GM19438 (cell line): ENCODE data around the gene ZNF502.
"Not testable (repeated sequence)": the region's sequence is repeated elsewhere in the genome, so short reads cannot be mapped to it uniquely, and the experiment has no call there.

Source experiments
- ATAC-seq: cut with Tn5 transposase; IDR thresholded peaks from one replicate; pipeline ENCODE4 v1.9.1; 2021; ENCODE audit warnings: low read depth; ENCODE audit not compliant: unreplicated experiment

The ZNF502 gene

GRCh38 chr3:44712455-44713075, at the start of gene ZNF502:
Gene ZNF502 (plus strand): TSS chr3:44712660. CDS start chr3:44720262, 7,602 bp downstream.
- ATAC-seq = no peak

- ATAC-seq = no peak
Measured at GRCh38 chr3:44665173-44665572, 47.3 kb upstream of the ZNF502 start.

GRCh38 chr3:44666346-44666745, 46.1 kb upstream of the ZNF502 start:
- no peak for ATAC-seq

DNA sequence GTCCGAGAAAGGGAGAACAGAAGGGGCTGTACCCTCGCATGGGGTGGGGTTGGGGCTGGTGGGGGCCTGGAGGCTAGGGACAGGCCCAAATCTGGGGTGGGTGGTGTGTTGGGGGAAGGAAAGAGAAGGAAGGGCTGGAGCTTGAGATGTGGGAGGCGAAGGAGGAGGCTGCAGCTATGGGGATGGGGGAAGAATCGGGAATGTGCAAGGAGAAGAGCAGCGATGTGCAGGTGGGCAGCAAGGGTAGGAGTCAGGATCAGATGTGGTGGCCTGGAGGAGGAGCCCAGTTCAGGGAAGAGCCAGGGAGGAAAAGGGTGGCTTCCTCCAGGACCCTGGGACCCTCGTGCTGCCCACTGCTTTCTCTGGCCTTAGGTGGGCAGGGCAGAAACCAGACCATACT, 42.7 kb upstream of the ZNF502 start:
- no peak for ATAC-seq

- not testable (repeated sequence) for ATAC-seq
Measured at GRCh38 chr3:44673466-44673865, 39.0 kb upstream of the ZNF502 start.

- no peak for ATAC-seq
Measured at GRCh38 chr3:44674211-44674610, 38.2 kb upstream of the ZNF502 start.

- peak; percentile 89 for ATAC-seq
Measured at GRCh38 chr3:44678480-44679116, 33.9 kb upstream of the ZNF502 start.

GRCh38 chr3:44680921-44681455, 31.5 kb upstream of the ZNF502 start:
- no peak for ATAC-seq

DNA sequence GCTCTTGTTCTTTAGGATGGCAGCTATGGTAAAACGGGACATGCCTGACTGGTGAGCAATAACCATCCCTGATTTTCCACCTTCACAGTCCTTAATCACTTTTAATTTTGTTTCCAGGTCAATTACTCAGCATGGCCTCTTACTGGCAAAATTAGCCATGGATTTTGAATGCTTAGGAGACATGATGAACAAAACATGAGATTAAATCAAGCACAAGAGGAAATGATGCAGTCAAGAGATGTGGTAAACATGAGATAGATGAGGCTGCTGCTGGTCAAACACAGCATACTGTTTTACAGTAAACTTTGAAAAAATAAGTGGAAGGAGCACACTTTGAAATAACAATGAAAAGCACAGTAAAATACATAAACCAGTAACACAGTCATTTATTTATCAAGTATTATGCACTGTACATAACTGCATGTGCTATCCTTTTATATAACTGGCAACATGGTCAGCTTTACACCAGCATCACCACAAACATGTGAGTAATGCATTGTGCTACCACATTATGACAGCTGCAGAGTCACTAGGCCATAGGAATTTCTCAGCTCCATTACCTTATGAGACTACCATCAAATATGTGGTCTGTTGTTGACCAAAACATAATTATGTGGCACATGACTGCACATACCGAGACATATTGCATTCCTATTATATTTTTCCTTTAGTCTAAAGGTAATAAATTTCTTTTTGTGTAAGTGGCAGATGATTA, 30.1 kb upstream of the ZNF502 start:
- ATAC-seq = no peak

DNA sequence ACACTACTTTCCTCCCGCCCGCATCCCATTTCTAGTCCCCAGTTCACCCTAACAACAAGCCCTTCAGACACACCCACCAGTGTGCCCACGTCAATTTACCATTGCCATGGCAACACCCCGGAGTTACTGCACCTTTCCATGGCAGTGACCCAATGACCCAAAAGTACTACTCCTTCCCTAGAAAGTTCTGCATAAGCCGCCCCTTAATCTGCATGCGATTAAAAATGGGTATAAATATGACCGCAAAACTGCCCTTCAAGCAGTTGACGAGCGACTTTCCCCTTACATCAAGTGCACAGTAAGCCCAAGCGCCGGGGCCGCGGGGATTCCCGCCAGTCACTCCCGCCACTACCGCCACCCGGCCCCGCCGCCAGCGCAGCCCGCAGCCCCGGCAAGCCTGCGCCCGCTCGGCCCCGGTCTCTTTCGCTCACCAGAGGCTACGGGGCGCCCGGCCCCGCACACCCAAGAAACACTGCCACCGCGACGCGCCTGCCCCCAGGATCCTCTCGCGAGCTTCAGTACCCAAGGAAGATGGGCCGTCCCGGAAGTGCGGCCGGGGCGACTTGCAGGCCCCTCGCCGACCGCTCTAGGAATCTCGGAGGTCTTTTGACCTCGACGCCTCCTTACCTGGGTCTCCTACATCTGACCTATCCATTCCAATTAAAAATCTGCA, 27.2 kb upstream of the ZNF502 start:
- peak; percentile 80 for ATAC-seq

- no peak for ATAC-seq
Measured at GRCh38 chr3:44687898-44688297, 24.6 kb upstream of the ZNF502 start.

GRCh38 chr3:44721231-44722102, 9.0 kb downstream of the ZNF502 start:
- ATAC-seq = no peak

DNA sequence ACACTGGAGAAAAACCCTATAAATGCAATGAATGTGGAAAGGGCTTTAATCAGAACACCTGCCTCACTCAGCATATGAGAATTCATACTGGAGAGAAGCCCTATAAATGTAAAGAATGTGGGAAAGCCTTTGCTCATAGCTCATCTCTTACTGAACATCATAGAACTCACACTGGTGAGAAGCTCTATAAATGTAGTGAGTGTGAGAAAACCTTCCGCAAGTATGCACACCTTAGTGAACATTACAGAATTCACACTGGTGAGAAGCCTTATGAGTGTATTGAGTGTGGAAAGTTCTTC, 9.6 kb downstream of the ZNF502 start:
- ATAC-seq = no peak

DNA sequence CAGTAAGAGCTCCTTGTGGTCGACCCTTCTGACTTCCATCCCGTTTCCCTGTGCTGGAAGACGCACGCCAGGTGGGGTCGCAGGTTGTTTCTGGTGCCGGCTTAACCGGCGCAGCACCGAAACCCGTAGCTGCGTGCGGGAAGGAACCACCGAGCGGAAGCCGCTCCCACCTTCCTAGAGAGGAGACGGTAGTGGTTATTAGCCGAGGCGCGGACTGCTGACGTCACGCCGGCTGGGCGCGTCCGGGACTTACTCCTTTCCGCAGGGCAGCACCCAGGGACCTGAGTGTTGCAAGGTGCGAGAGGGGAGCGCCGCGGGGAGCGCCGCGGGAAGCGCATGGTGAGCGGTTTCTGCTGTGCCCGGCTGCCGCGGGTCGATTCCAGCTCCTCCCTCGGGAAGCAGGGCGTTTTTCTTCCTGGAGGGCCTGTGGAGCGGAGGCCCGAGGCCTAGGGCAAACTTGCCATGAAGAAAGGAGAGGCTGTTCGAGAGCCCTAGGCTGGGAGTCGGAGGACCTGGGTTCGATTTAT, 17.0 kb downstream of the ZNF502 start, which contains the start of gene ZNF501:
TSS of gene ZNF501 (plus strand) at position 252 of the 527 bp plus-strand sequence. CDS start 4,787 bp downstream, outside the sequence.
- peak; percentile 98 for ATAC-seq

- no peak for ATAC-seq
Measured at GRCh38 chr3:44734646-44735168, 22.2 kb downstream of the ZNF502 start.

GRCh38 chr3:44761101-44761423, 48.6 kb downstream of the ZNF502 start:
- no peak for ATAC-seq

GRCh38 chr3:44761424-44762169, 49.1 kb downstream of the ZNF502 start, which contains the start of the genes KIAA1143 and KIF15:
Gene KIAA1143 (minus strand): TSS chr3:44761619. CDS start chr3:44761602, 17 bp downstream.
Gene KIF15 (plus strand): TSS chr3:44761794. CDS start chr3:44761866, 72 bp downstream.
- ATAC-seq = peak; percentile 86

- ATAC-seq = no peak
Measured at GRCh38 chr3:44762170-44762677, 49.8 kb downstream of the ZNF502 start.

GRCh38 chr3:44762690-44763089, 50.2 kb downstream of the ZNF502 start:
- no peak for ATAC-seq
